Activated T-cell treated with anti-CD3 and anti-CD28 coated beads, Interleukin-2, amount 50 U/mL, for 4 hours (primary cell): Measurements from ENCODE around the gene CYB5R2. TPM values are rescaled to one million over a fixed set of nuclear protein-coding genes. Genes with fewer than 3 reads are reported as not detected.
"Not testable (repeated sequence)": the region's sequence is repeated elsewhere in the genome, so short reads cannot be mapped to it uniquely, and the experiment has no call there.

ENCODE experiments used
- ATAC-seq, 2 donors: fragments of 200-7000 bp; cut with Tn5 transposase; one replicate each; pipeline ENCODE4 v1.10.0; 2021
- DNase-seq: peaks from one replicate; pipeline ENCODE4 v3.0.0-alpha.2; 2020
- H3K27me3 Mint-ChIP-seq: one replicate; pipeline ENCODE4 v1.8.0; 2021; ENCODE audit warnings: low read depth, mixed read lengths
- H3K36me3 Mint-ChIP-seq: one replicate; pipeline ENCODE4 v1.8.0; 2022; ENCODE audit warnings: mixed read lengths; ENCODE audit not compliant: insufficient read depth
- H3K4me1 Mint-ChIP-seq: one replicate; pipeline ENCODE4 v1.8.0; 2021; ENCODE audit warnings: low read depth, mixed read lengths
- H3K4me3 Mint-ChIP-seq: one replicate; pipeline ENCODE4 v1.8.0; 2021; ENCODE audit warnings: mild to moderate bottlenecking, moderate library complexity, mixed read lengths
- H3K9me3 Mint-ChIP-seq: one replicate; pipeline ENCODE4 v1.8.0; 2021; ENCODE audit warnings: mixed read lengths
- total RNA-seq, 3 donors: library from RNA; stranded (reverse); gene quantifications; one replicate each; pipeline ENCODE4 v1.2.1, GENCODE V29; 2021

CYB5R2 gene
- total RNA-seq, 3 donors from 2014 or later: 0.63 to 0.71 (median 0.63) TPM

GRCh38 chr11:7677071-7677470 lies 3.8 kb upstream of the CYB5R2 start:
- DNase-seq: no peak
- Mint-ChIP-seq H3K4me1 (peaks cover 8% of the 10 kb centered on the region), H3K9me3 (no peaks in the 10 kb centered on the region), H3K36me3 (no peaks in the 10 kb centered on the region), H3K4me3 (no peak overlapping the region), H3K27me3 (peaks cover 60% of the 10 kb centered on the region)
- ATAC-seq: no peak

DNA sequence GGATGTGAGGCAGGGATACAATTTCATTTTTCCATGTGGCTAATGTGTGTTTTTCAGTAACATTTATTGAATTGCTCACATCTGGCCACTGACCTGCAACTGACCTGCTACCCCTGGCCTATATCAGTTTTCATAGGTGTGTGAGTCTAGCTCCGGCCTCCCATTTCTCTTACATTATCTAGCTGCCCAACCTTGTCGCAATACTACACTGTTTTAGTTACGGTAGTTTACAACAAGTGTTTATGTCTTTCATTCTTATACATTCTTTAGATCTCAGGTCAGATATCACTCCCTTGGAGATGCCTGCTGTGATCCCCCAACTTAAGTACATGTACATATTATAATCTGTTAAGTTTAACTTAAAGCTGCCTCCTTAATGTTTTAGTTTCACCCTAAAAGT lies 2.3 kb upstream of the CYB5R2 start:
- H3K4me3 Mint-ChIP-seq: no peak overlapping the region
- DNase-seq (no peak), ATAC-seq (no peak)
- no peaks in the 10 kb centered on the region for H3K36me3 Mint-ChIP-seq
- H3K27me3 Mint-ChIP-seq: peaks cover 66% of the 10 kb centered on the region
- H3K9me3 Mint-ChIP-seq: no peaks in the 10 kb centered on the region
- H3K4me1 Mint-ChIP-seq: peaks cover 8% of the 10 kb centered on the region

GRCh38 chr11:7673724-7674434 lies 579 bp upstream of the CYB5R2 start:
- Mint-ChIP-seq H3K9me3 (no peaks in the 10 kb centered on the region), H3K4me3 (peak overlapping the region; percentile 62), H3K4me1 (peaks cover 8% of the 10 kb centered on the region), H3K27me3 (peaks cover 55% of the 10 kb centered on the region), H3K36me3 (no peaks in the 10 kb centered on the region)
- DNase-seq (no peak), ATAC-seq (peak; percentile 64 to 67)

GRCh38 chr11:7672276-7672959 lies 882 bp downstream of the CYB5R2 start:
- Mint-ChIP-seq H3K4me3 (peak overlapping the region; percentile 34), H3K36me3 (no peaks in the 10 kb centered on the region), H3K27me3 (peaks cover 46% of the 10 kb centered on the region), H3K4me1 (peaks cover 8% of the 10 kb centered on the region), H3K9me3 (no peaks in the 10 kb centered on the region)
- ATAC-seq: no peak
- DNase-seq: no peak

- Mint-ChIP-seq H3K4me1 (peaks cover 8% of the 10 kb centered on the region), H3K36me3 (no peaks in the 10 kb centered on the region), H3K27me3 (peaks cover 46% of the 10 kb centered on the region), H3K4me3 (no peak overlapping the region), H3K9me3 (no peaks in the 10 kb centered on the region)
- DNase-seq: no peak
- peak; percentile 49 to 72 for ATAC-seq
Measured at GRCh38 chr11:7671347-7672215, 1.7 kb downstream of the CYB5R2 start.

- Mint-ChIP-seq H3K4me1 (peaks cover 8% of the 10 kb centered on the region), H3K36me3 (peaks cover 2% of the 10 kb centered on the region), H3K27me3 (peaks cover 37% of the 10 kb centered on the region), H3K9me3 (no peaks in the 10 kb centered on the region), H3K4me3 (no peak overlapping the region)
- DNase-seq (no peak), ATAC-seq (no peak)
Measured at GRCh38 chr11:7670641-7671040, 2.7 kb downstream of the CYB5R2 start.

GRCh38 chr11:7668911-7669310 lies 4.4 kb downstream of the CYB5R2 start:
- H3K27me3 Mint-ChIP-seq: peaks cover 20% of the 10 kb centered on the region
- no peak for DNase-seq
- H3K36me3 Mint-ChIP-seq: peaks cover 2% of the 10 kb centered on the region
- no peaks in the 10 kb centered on the region for H3K9me3 Mint-ChIP-seq
- peaks cover under 1% of the 10 kb centered on the region for H3K4me1 Mint-ChIP-seq
- no peak for ATAC-seq
- no peak overlapping the region for H3K4me3 Mint-ChIP-seq

DNA sequence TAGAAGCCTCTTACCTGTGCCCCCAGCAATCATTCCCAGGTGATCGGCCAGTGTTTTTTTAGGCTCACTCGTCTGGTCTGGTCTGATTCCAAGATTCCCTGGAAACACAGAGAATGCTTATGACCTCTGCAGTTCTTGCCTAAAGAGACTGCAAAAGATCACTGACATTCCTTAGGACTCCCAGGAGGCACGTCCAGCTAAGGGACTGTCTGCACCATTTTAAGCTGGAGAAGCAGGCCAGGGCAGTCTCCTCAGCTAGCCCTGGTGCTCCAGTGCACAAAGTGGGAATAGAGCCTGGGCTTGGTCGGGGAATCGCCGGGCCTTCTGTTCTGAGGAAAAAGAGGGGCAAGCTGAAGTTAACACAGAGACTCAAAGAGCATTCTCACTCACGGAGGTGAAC lies 4.8 kb downstream of the CYB5R2 start:
- no peaks in the 10 kb centered on the region for H3K9me3 Mint-ChIP-seq
- ATAC-seq: no peak
- no peak for DNase-seq
- H3K4me1 Mint-ChIP-seq: no peaks in the 10 kb centered on the region
- H3K36me3 Mint-ChIP-seq: peaks cover 2% of the 10 kb centered on the region
- H3K4me3 Mint-ChIP-seq: no peak overlapping the region
- H3K27me3 Mint-ChIP-seq: peaks cover 19% of the 10 kb centered on the region

DNA sequence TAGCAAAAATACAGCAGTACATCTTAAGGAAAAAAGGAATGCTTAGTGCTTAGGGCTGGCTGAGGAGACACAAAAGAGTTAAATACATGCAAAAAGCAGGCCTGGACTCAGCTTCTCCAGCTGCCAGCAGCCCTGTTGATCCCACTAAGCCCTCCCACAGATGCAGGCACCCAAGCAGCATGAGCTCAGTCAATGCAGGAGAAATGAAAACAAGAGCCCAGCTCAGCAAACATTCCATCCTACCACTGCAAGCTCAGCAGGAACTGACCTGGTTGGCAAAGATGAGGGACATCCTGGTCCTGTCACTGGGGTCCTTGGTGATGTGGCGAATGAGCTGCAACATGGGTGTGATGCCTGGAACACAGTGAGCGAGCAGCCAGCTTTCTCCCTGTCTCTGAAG lies 5.8 kb downstream of the CYB5R2 start:
- Mint-ChIP-seq H3K4me3 (no peak overlapping the region), H3K9me3 (no peaks in the 10 kb centered on the region)

GRCh38 chr11:7666292-7666866 lies 6.9 kb downstream of the CYB5R2 start:
- DNase-seq: no peak
- H3K9me3 Mint-ChIP-seq: no peaks in the 10 kb centered on the region
- peaks cover 2% of the 10 kb centered on the region for H3K27me3 Mint-ChIP-seq
- no peaks in the 10 kb centered on the region for H3K4me1 Mint-ChIP-seq
- no peak for ATAC-seq
- peaks cover 2% of the 10 kb centered on the region for H3K36me3 Mint-ChIP-seq
- no peak overlapping the region for H3K4me3 Mint-ChIP-seq

More for the DNA sequence above, 5.8 kb downstream of the CYB5R2 start:
- no peaks in the 10 kb centered on the region for H3K4me1 Mint-ChIP-seq
- H3K36me3 Mint-ChIP-seq: peaks cover 2% of the 10 kb centered on the region
- ATAC-seq (no peak), DNase-seq (no peak)
- H3K27me3 Mint-ChIP-seq: peaks cover 10% of the 10 kb centered on the region

DNA sequence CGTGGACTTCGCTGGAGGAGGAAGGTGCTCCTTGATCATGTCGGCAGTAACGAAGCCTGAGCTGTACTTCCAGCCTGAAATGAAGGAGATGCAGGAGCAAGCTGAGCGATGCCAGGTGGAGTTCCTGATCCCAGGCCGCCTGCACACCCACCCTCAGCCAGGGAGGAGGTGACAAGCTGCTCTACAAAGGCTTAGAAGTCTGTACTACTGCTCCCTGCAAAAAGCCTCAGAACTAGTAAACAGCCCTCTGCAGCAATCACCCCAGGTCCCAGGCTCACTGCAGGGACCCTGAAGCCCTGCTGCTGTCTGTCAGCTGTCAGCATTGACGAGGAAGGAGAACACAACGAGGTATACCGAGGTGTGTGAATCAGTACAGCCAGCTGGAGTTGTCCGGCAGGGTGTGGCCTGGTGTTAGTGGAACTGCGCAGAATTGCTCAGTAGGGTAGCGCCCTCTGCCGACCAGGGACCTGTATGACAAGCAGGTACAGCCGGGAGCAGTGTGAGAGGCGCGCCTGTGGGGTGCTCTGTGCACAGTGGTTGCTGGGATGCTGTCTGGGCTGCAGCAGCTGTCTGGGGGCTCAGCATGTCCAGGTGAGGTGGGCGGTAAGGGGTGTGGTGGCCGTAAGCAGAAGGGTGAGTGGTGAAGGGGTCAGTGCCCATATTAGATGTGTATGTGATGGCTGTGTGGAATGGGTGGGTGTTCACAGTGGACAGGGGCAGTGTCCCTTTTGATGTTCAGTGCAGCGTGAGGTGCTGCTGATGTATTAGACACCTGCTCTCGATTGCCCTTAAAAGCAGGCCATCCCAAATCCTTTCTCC lies 7.6 kb downstream of the CYB5R2 start:
- Mint-ChIP-seq H3K4me1 (no peaks in the 10 kb centered on the region), H3K27me3 (no peaks in the 10 kb centered on the region), H3K36me3 (peaks cover 3% of the 10 kb centered on the region), H3K9me3 (no peaks in the 10 kb centered on the region), H3K4me3 (no peak overlapping the region)
- DNase-seq (peak; percentile 47), ATAC-seq (peak; percentile 88 to 98)

DNA sequence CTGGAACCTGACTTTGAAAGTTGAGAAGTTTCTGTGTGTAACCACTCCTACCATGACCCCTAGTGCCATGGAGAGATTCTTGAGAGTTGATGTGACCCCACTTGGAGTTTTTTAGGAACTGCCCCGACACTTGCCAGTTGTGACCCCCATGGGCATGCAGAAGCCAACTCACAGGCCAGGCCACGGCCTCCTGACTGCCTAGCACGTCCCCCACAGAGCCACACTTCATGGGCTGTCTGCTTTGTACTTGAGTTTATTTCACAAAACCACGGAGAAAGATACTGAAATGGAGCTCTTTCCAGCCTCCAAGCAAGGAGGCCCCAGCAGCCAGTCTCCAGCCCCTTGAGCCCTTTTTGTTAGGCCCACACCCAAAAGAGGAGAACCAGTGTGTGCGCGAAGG lies 8.4 kb downstream of the CYB5R2 start:
- ATAC-seq (no peak), DNase-seq (no peak)
- Mint-ChIP-seq H3K9me3 (no peaks in the 10 kb centered on the region), H3K4me3 (no peak overlapping the region), H3K27me3 (no peaks in the 10 kb centered on the region), H3K4me1 (no peaks in the 10 kb centered on the region), H3K36me3 (peaks cover 3% of the 10 kb centered on the region)

DNA sequence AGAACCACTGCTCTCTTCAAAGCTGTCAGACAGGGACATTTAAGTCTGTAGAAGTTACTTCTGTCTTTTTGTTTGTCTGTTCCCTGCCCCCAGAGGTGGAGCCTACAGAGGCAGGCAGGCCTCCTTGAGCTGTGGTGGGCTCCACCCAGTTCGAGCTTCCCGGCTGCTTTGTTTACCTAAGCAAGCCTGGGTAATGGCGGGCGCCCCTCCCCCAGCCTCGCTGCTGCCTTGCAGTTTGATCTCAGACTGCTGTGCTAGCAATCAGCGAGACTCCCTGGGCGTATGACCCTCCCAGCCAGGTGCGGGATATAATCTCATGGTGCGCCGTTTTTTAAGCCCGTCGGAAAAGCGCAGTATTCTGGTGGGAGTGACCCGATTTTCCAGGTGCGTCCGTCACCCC lies 9.8 kb downstream of the CYB5R2 start:
- not testable (repeated sequence) for H3K4me3 Mint-ChIP-seq, DNase-seq, H3K27me3 Mint-ChIP-seq, H3K9me3 Mint-ChIP-seq, ATAC-seq, H3K36me3 Mint-ChIP-seq, H3K4me1 Mint-ChIP-seq
